ENCODE data around the gene TMTC3.

TMTC3 gene

DNA sequence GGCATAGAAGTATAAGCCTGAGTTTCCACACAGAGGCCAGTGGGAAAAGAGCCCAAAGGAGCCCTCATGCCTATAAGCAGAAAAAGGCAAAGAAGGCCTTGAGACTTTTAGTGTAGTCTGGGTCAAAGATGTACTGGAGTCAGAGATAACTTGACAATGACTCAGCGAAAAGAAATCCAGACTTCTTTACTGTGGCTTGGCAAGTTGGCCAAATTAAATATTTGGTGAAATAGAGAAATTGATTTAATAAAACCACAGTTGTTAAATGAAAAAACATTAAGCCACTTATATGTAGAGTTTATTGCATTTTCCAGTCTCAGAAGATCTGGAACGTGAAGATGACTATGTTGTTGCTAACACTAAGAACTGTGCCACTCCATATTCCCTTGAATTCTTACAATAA, 105.1 kb downstream of the TMTC3 start:
- TF ChIP-seq, protein P1, sequence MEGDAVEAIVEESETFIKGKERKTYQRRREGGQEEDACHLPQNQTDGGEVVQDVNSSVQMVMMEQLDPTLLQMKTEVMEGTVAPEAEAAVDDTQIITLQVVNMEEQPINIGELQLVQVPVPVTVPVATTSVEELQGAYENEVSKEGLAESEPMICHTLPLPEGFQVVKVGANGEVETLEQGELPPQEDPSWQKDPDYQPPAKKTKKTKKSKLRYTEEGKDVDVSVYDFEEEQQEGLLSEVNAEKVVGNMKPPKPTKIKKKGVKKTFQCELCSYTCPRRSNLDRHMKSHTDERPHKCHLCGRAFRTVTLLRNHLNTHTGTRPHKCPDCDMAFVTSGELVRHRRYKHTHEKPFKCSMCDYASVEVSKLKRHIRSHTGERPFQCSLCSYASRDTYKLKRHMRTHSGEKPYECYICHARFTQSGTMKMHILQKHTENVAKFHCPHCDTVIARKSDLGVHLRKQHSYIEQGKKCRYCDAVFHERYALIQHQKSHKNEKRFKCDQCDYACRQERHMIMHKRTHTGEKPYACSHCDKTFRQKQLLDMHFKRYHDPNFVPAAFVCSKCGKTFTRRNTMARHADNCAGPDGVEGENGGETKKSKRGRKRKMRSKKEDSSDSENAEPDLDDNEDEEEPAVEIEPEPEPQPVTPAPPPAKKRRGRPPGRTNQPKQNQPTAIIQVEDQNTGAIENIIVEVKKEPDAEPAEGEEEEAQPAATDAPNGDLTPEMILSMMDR (conservative IDR thresholded peaks at IDR 0.05) = no peak
- no peak for TF ChIP-seq ZFX (IDR thresholded peaks at IDR 0.05)
- H3K27ac ChIP-seq = peak overlapping the region; percentile 43; the same call in 1 of the 2 replicates

DNA sequence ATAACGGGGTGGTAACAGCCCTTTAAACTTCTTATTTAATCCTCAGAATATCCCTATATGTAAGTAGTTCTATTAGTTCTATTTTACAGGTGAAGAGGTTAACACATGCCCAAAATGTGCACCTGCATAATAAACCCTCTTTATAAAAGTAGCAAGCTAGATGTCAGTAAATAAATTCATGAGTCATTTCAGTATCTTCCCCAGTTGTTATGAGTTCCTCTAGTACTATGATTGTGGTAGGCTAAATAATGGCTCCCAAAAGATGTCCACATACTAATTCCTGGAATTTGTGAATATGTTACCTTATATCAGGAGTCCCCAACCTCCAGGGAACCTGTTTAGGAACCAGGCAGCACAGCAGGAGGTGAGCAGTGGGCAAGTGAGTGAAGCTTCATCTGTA, 106.5 kb downstream of the TMTC3 start:
- no peak overlapping the region for H3K27ac ChIP-seq
- TF ChIP-seq, protein P1 (conservative IDR thresholded peaks at IDR 0.05) = no peak
- no peak for TF ChIP-seq ZFX (IDR thresholded peaks at IDR 0.05)

Data from C4-2B (cell line).